ENCODE results near the gene CADM1.

DNA sequence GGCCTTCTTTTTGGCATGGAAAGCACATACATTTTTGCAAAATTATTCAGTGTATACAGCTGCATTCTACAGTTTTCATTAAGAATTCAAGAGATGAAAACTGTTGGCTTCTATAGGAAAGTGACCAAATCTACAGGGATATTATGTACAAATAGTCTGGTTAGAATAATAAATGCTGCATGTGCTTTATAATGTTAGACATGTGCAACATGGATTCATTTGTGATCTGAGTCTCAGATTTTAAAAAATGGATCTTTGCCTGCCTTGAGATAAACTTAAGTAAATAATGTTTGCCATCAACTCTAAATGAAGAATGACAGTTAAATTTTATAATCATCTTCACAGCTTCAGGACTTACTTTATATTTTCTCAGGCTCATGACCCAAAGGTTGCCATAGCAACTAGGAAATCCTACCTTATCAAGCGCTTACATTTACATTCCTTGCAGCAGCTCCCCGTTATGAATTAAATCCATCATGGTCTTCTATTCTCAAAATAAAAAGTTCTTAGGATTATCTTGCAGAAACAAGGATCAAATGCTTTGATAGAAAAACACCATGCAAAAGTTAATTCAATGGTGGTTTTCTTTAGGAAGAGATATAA lies 200.2 kb downstream of the CADM1 start:
- TF ChIP-seq POLR2A (IDR thresholded peaks at IDR 0.05): no peak
- TF ChIP-seq, protein P1, sequence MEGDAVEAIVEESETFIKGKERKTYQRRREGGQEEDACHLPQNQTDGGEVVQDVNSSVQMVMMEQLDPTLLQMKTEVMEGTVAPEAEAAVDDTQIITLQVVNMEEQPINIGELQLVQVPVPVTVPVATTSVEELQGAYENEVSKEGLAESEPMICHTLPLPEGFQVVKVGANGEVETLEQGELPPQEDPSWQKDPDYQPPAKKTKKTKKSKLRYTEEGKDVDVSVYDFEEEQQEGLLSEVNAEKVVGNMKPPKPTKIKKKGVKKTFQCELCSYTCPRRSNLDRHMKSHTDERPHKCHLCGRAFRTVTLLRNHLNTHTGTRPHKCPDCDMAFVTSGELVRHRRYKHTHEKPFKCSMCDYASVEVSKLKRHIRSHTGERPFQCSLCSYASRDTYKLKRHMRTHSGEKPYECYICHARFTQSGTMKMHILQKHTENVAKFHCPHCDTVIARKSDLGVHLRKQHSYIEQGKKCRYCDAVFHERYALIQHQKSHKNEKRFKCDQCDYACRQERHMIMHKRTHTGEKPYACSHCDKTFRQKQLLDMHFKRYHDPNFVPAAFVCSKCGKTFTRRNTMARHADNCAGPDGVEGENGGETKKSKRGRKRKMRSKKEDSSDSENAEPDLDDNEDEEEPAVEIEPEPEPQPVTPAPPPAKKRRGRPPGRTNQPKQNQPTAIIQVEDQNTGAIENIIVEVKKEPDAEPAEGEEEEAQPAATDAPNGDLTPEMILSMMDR (IDR thresholded peaks at IDR 0.05): no peak
